ENCODE data around the gene TMPRSS13.
"Not testable (repeated sequence)": the region's sequence is repeated elsewhere in the genome, so short reads cannot be mapped to it uniquely, and the experiment has no call there.

Gene TMPRSS13

GRCh38 chr11:117872420-117872961 lies 56.7 kb downstream of the TMPRSS13 start:
- no peak for DNase-seq (ENCODE audit: low read depth)

GRCh38 chr11:117871784-117872183 lies 57.4 kb downstream of the TMPRSS13 start:
- no peak for DNase-seq (ENCODE audit: low read depth)

- DNase-seq (ENCODE audit: low read depth): no peak
These were observed 58.0 kb downstream of the TMPRSS13 start for GRCh38 chr11:117871160-117871559.

- no peak for DNase-seq (ENCODE audit: low read depth)
These were observed 58.9 kb downstream of the TMPRSS13 start for GRCh38 chr11:117870103-117870952.

GRCh38 chr11:117869604-117870003 lies 59.6 kb downstream of the TMPRSS13 start:
- DNase-seq (ENCODE audit: low read depth): no peak

- no peak for DNase-seq (ENCODE audit: low read depth)
These were observed 60.2 kb downstream of the TMPRSS13 start for GRCh38 chr11:117868815-117869561.

GRCh38 chr11:117868088-117868487 lies 61.1 kb downstream of the TMPRSS13 start:
- DNase-seq (ENCODE audit: low read depth): no peak

GRCh38 chr11:117866526-117866925 lies 62.7 kb downstream of the TMPRSS13 start:
- no peak for DNase-seq (ENCODE audit: low read depth)

- not testable (repeated sequence) for DNase-seq (ENCODE audit: low read depth)
These were observed 63.7 kb downstream of the TMPRSS13 start for GRCh38 chr11:117865546-117865945.

GRCh38 chr11:117863383-117863782 lies 65.8 kb downstream of the TMPRSS13 start:
- DNase-seq (ENCODE audit: low read depth): no peak

- no peak for DNase-seq (ENCODE audit: low read depth)
These were observed 66.4 kb downstream of the TMPRSS13 start for GRCh38 chr11:117862753-117863152.

GRCh38 chr11:117862019-117862725 lies 67.0 kb downstream of the TMPRSS13 start:
- no peak for DNase-seq (ENCODE audit: low read depth)

- no peak for DNase-seq (ENCODE audit: low read depth)
These were observed 67.8 kb downstream of the TMPRSS13 start for GRCh38 chr11:117861151-117862018.

- no peak for DNase-seq (ENCODE audit: low read depth)
These were observed 69.1 kb downstream of the TMPRSS13 start for GRCh38 chr11:117860139-117860538.

GRCh38 chr11:117859488-117860112 lies 69.6 kb downstream of the TMPRSS13 start:
- DNase-seq (ENCODE audit: low read depth): no peak

- DNase-seq (ENCODE audit: low read depth): no peak
These were observed 70.1 kb downstream of the TMPRSS13 start for GRCh38 chr11:117859061-117859460.

GRCh38 chr11:117857734-117858414 lies 71.3 kb downstream of the TMPRSS13 start:
- DNase-seq (ENCODE audit: low read depth): no peak

GRCh38 chr11:117855912-117856651 lies 73.1 kb downstream of the TMPRSS13 start:
- no peak for DNase-seq (ENCODE audit: low read depth)

- no peak for DNase-seq (ENCODE audit: low read depth)
These were observed 73.9 kb downstream of the TMPRSS13 start for GRCh38 chr11:117855186-117855845.

All from activated gamma-delta T cell treated with anti-CD3 and anti-CD28 coated beads, Interleukin-2, amount 50 U/mL, for 16 hours (primary cell).